Activated CD8-positive, alpha-beta memory T cell treated with anti-CD3 and anti-CD28 coated beads, Interleukin-2, amount 10 ng/mL, durations not matched to agents 7 days and 5 days (primary cell): ENCODE measurements around the gene PLD4. TPM values are rescaled to one million over a fixed set of nuclear protein-coding genes. Genes with fewer than 3 reads are reported as not detected.
"Not testable (repeated sequence)": the region's sequence is repeated elsewhere in the genome, so short reads cannot be mapped to it uniquely, and the experiment has no call there.

Experiments used
- ATAC-seq: fragments of 150-1000 bp; cut with Tn5 transposase; one replicate; pipeline ENCODE4 v1.10.0; 2021; ENCODE audit warnings: moderate library complexity
- CTCF ChIA-PET: fragments of 350-600 bp; sonication (Branson Sonifier 250); formaldehyde crosslinking; loops from one replicate; lab custom pipeline; 2021; ENCODE audit warnings: antibody characterized with exemption; lab: Charles Lee
- DNase-seq: peaks from one replicate; pipeline ENCODE4 v3.0.0-alpha.2; 2020
- H3K27ac Mint-ChIP-seq: one replicate; pipeline ENCODE4 v1.8.0; 2021; ENCODE audit warnings: mild to moderate bottlenecking, mixed read lengths
- H3K27me3 Mint-ChIP-seq: one replicate; pipeline ENCODE4 v1.8.0; 2021; ENCODE audit warnings: mixed read lengths
- H3K36me3 Mint-ChIP-seq: one replicate; pipeline ENCODE4 v1.8.0; 2021; ENCODE audit warnings: mild to moderate bottlenecking, mixed read lengths
- H3K4me1 Mint-ChIP-seq: one replicate; pipeline ENCODE4 v1.8.0; 2021; ENCODE audit warnings: mixed read lengths
- H3K4me3 Mint-ChIP-seq: one replicate; pipeline ENCODE4 v1.8.0; 2021; ENCODE audit warnings: mild to moderate bottlenecking, moderate library complexity, mixed read lengths
- H3K9me3 Mint-ChIP-seq: one replicate; pipeline ENCODE4 v1.8.0; 2022; ENCODE audit warnings: low read depth, mixed read lengths
- total RNA-seq, 2 experiments: library from RNA; stranded (reverse); gene quantifications; one replicate each; pipeline ENCODE4 v1.2.3, GENCODE V29; 2021

PLD4 gene
- total RNA-seq, 2 experiments from 2014 or later: not detected

- CTCF ChIA-PET: interaction anchor here (0.9 to 2.3 kb wide), 4 partner anchors 20 to 106 kb away, joined by 3 to 6 read pairs (median 4); no protein-coding TSS in a partner anchor
- Mint-ChIP-seq H3K36me3 (no peaks in the 10 kb centered on the region), H3K9me3 (no peaks in the 10 kb centered on the region), H3K4me1 (no peaks in the 10 kb centered on the region), H3K27me3 (peaks cover 37% of the 10 kb centered on the region), H3K27ac (no peak overlapping the region), H3K4me3 (no peak overlapping the region)
- ATAC-seq (no peak), DNase-seq (no peak)
Observed at GRCh38 chr14:104939666-104940410, 15.2 kb downstream of the PLD4 start.

- no peaks in the 10 kb centered on the region for H3K4me1 Mint-ChIP-seq
- H3K9me3 Mint-ChIP-seq: no peaks in the 10 kb centered on the region
- DNase-seq (no peak), ATAC-seq (no peak)
- no peak overlapping the region for H3K27ac Mint-ChIP-seq
- H3K4me3 Mint-ChIP-seq: no peak overlapping the region
- CTCF ChIA-PET: interaction anchor here (0.9 to 2.3 kb wide), 4 partner anchors 19 to 105 kb away, joined by 3 to 6 read pairs (median 4); no protein-coding TSS in a partner anchor
- H3K36me3 Mint-ChIP-seq: no peaks in the 10 kb centered on the region
- peaks cover 29% of the 10 kb centered on the region for H3K27me3 Mint-ChIP-seq
Observed at GRCh38 chr14:104940526-104941150, 16.0 kb downstream of the PLD4 start.

- DNase-seq: no peak
- Mint-ChIP-seq H3K27me3 (peaks cover 24% of the 10 kb centered on the region), H3K4me3 (no peak overlapping the region), H3K36me3 (no peaks in the 10 kb centered on the region), H3K27ac (no peak overlapping the region), H3K4me1 (no peaks in the 10 kb centered on the region), H3K9me3 (no peaks in the 10 kb centered on the region)
- ATAC-seq: no peak
- CTCF ChIA-PET: interaction anchor here (1.4 kb wide), 1 partner anchor 34 kb away, joined by 4 read pairs; no protein-coding TSS in a partner anchor
Observed at GRCh38 chr14:104941508-104942365, 17.1 kb downstream of the PLD4 start.

- Mint-ChIP-seq H3K36me3 (no peaks in the 10 kb centered on the region), H3K4me1 (no peaks in the 10 kb centered on the region), H3K4me3 (no peak overlapping the region), H3K9me3 (no peaks in the 10 kb centered on the region), H3K27me3 (peaks cover 20% of the 10 kb centered on the region), H3K27ac (no peak overlapping the region)
- DNase-seq (no peak), ATAC-seq (no peak)
- CTCF ChIA-PET: no interaction called here
Observed at GRCh38 chr14:104942586-104942985, 17.9 kb downstream of the PLD4 start.

GRCh38 chr14:104943216-104944015 lies 18.7 kb downstream of the PLD4 start:
- peaks cover 12% of the 10 kb centered on the region for H3K27me3 Mint-ChIP-seq
- H3K9me3 Mint-ChIP-seq, H3K4me1 Mint-ChIP-seq, H3K36me3 Mint-ChIP-seq, CTCF ChIA-PET, H3K27ac Mint-ChIP-seq, DNase-seq, H3K4me3 Mint-ChIP-seq, ATAC-seq: not testable (repeated sequence)

- H3K36me3 Mint-ChIP-seq, H3K4me1 Mint-ChIP-seq, H3K4me3 Mint-ChIP-seq, H3K27ac Mint-ChIP-seq, H3K27me3 Mint-ChIP-seq, H3K9me3 Mint-ChIP-seq, ATAC-seq, DNase-seq, CTCF ChIA-PET: not testable (repeated sequence)
Observed at GRCh38 chr14:104944016-104944308, 19.3 kb downstream of the PLD4 start.

- H3K9me3 Mint-ChIP-seq, H3K4me3 Mint-ChIP-seq, H3K4me1 Mint-ChIP-seq, H3K27ac Mint-ChIP-seq, H3K27me3 Mint-ChIP-seq, H3K36me3 Mint-ChIP-seq, ATAC-seq, DNase-seq: not testable (repeated sequence)
- CTCF ChIA-PET: interaction anchor here (1.5 kb wide), 1 partner anchor 11 kb away, joined by 4 read pairs; no protein-coding TSS in a partner anchor
Observed at GRCh38 chr14:104944436-104945205, 19.9 kb downstream of the PLD4 start.

GRCh38 chr14:104945266-104945665 lies 20.6 kb downstream of the PLD4 start:
- H3K36me3 Mint-ChIP-seq, H3K4me3 Mint-ChIP-seq, H3K9me3 Mint-ChIP-seq, H3K27ac Mint-ChIP-seq, DNase-seq, H3K4me1 Mint-ChIP-seq, ATAC-seq, H3K27me3 Mint-ChIP-seq: not testable (repeated sequence)
- CTCF ChIA-PET: interaction anchor here (1.5 kb wide), 1 partner anchor 12 kb away, joined by 4 read pairs; no protein-coding TSS in a partner anchor

- CTCF ChIA-PET, H3K4me1 Mint-ChIP-seq: not testable (repeated sequence)
Observed at GRCh38 chr14:104945986-104946965, 21.6 kb downstream of the PLD4 start.

GRCh38 chr14:104947201-104947600 lies 22.5 kb downstream of the PLD4 start:
- H3K9me3 Mint-ChIP-seq, CTCF ChIA-PET: not testable (repeated sequence)

More at GRCh38 chr14:104945986-104946965, 21.6 kb downstream of the PLD4 start:
- H3K27ac Mint-ChIP-seq, ATAC-seq, H3K9me3 Mint-ChIP-seq, DNase-seq, H3K4me3 Mint-ChIP-seq, H3K36me3 Mint-ChIP-seq, H3K27me3 Mint-ChIP-seq: not testable (repeated sequence)

GRCh38 chr14:104947881-104948735 lies 23.4 kb downstream of the PLD4 start:
- H3K4me1 Mint-ChIP-seq, H3K27me3 Mint-ChIP-seq, H3K9me3 Mint-ChIP-seq, H3K27ac Mint-ChIP-seq, ATAC-seq, DNase-seq, H3K4me3 Mint-ChIP-seq, CTCF ChIA-PET, H3K36me3 Mint-ChIP-seq: not testable (repeated sequence)

More at GRCh38 chr14:104947201-104947600, 22.5 kb downstream of the PLD4 start:
- ATAC-seq, H3K4me1 Mint-ChIP-seq, DNase-seq, H3K4me3 Mint-ChIP-seq, H3K27ac Mint-ChIP-seq, H3K27me3 Mint-ChIP-seq, H3K36me3 Mint-ChIP-seq: not testable (repeated sequence)
